Measurements from ENCODE around the gene DNM3. TPM values are rescaled to one million over a fixed set of nuclear protein-coding genes. Genes with fewer than 3 reads are reported as not detected.

Gene DNM3
- 7.4 and 8.5 TPM in 2 replicates for total RNA-seq (2021; fragmentation: NEBNext Ultra II Directional; extraction: Animal tissue kit (Norgen Biotek cat#: 25700))
- polyA plus RNA-seq (2011; rRNA removed) = 2.0 and 2.3 TPM in 2 replicates
- polyA plus RNA-seq (2011; cell fraction: cytosol; rRNA removed) = 2.5 TPM
- polyA plus RNA-seq (2011; cell fraction: nucleus; rRNA removed) = 3.8 TPM
- 1.6 to 5.1 TPM (median 3.4 TPM) in 4 replicates for polyA plus RNA-seq (2012, experiment 1 of 2)
- 0.45 TPM for polyA plus RNA-seq (2012, experiment 2 of 2)
- 4.6 TPM for polyA plus RNA-seq (2013, experiment 1 of 2)
- 5.9 TPM for polyA plus RNA-seq (2013, experiment 2 of 2)
- polyA minus RNA-seq (2011; rRNA and poly(A)+ RNA removed) = 5.9 and 8.5 TPM in 2 replicates
- polyA minus RNA-seq (2011; cell fraction: cytosol; rRNA and poly(A)+ RNA removed) = 4.3 TPM
- polyA minus RNA-seq (2011; cell fraction: nucleus; rRNA and poly(A)+ RNA removed) = 20.8 TPM
- long read RNA-seq, experiment 1, partial matches to known transcripts = 0 of 2 reads
- long read RNA-seq, experiment 1, other reads (novel, unspliced or antisense) = 2 of 2 reads
- long read RNA-seq, experiment 2, partial matches to known transcripts = 2 of 6 reads
- long read RNA-seq, experiment 2, other reads (novel, unspliced or antisense) = 4 of 6 reads

DNA sequence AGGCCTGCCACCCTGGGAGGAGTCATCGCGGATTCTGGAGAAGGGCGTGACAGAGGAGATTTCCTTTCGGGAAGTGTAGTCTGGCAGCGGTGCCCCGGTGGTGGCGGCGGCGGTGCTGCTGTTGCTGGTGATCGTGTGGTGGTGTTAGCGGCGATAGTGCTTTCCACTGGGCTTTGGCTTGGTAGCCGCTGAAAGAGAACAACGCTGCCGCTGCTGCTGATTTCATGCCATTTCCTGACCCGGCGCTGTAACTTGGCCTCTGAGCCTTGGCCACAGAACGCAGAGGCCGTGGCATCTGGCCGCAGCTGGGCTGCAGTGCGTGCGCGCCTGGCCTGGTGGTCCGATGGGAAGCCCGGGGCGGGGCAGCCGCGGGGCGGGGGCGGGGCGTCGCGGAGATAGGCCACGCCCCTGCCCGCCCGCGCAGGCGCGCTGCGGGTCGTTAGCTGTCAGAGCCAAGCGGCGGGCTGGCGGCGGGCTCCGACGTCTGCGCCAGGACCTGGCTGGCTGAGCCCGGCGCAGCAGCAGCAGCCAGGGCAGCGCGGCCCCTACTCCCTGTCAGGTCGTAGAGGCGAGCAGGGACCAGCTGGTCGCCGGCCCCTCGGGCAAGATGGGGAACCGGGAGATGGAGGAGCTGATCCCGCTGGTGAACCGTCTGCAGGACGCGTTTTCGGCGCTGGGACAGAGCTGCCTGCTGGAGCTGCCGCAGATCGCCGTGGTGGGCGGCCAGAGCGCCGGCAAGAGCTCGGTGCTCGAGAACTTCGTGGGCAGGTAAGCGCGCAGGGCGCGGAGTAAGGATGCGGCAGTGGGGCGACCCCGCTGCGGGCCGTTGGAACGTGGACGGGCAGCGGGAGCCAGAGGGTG lies at the start of gene DNM3:
Gene DNM3, plus strand, starts transcription at position 449 of the 861 bp plus-strand sequence. Its CDS starts 159 bp downstream, at position 608.
- Histone ChIP-seq H3K23ac (ENCODE audit: insufficient read length) (no peak within 1 kb of the TSS), H2BK20ac (ENCODE audit: low read length) (no peak within 1 kb of the TSS), H2AFZ (ENCODE audit: low read length) (peak within 1 kb of the TSS; percentile 96), H3K18ac (ENCODE audit: extremely low read depth, low read length) (peak within 1 kb of the TSS; percentile 19; the same call in 1 of the 2 replicates), H3K9ac (replicated peaks in 1 of 4; ENCODE audit: extremely low read depth in 1 of 4, low read depth in 3 of 4, low read length in 3 of 4) (peak within 1 kb of the TSS in 3 of 4 experiments; percentile 14 to 62 (median 23); a peak in 4 of 7 replicates), H4K20me1 (replicated peaks in 1 of 2; ENCODE audit: control insufficient read depth in 1 of 2, insufficient read depth in 2 of 2, low read length in 2 of 2) (no peaks in the 10 kb centered on the region), H3K4me1 (replicated peaks in 1 of 4; ENCODE audit: control insufficient read depth in 3 of 4, insufficient read depth in 4 of 4, low read length in 3 of 4) (peaks cover 0 to 6% (median 2%) of the 10 kb centered on the region in 4 experiments; a peak in 1 of 7 replicates), H3K9me3 (ENCODE audit: insufficient read depth in 2 of 2, low read depth in 1 of 2, low read length in 1 of 2) (no peaks in the 10 kb centered on the region), H2BK15ac (ENCODE audit: low read length) (peak within 1 kb of the TSS; percentile 99; the same call in 1 of the 2 replicates), H4K91ac (replicated peaks; ENCODE audit: insufficient read length, low read length) (no peak within 1 kb of the TSS), H2BK5ac (ENCODE audit: low read depth, low read length) (peak within 1 kb of the TSS; percentile 77; the same call in 1 of the 2 replicates), H3K27ac (ENCODE audit: low read depth, low read length) (no peak within 1 kb of the TSS), H4K5ac (ENCODE audit: insufficient read length, low read depth, low read length) (no peak within 1 kb of the TSS), H3K23me2 (ENCODE audit: low read depth, low read length) (peaks cover 11% of the 10 kb centered on the region), H3K79me1 (ENCODE audit: low read depth, low read length) (no peaks in the 10 kb centered on the region; the same call in 1 of the 2 replicates), H4K8ac (ENCODE audit: extremely low read depth, insufficient read depth, low read length) (peak within 1 kb of the TSS; percentile 22), H3K79me2 (ENCODE audit: control insufficient read depth in 1 of 2, insufficient read depth in 2 of 2, low read length in 2 of 2) (no peaks in the 10 kb centered on the region), H3K4me3 (ENCODE audit: extremely low read depth in 1 of 4, insufficient read depth in 2 of 4, low read depth in 3 of 4, low read length in 4 of 4) (peak within 1 kb of the TSS; percentile 74 to 93 (median 88)), H3K4ac (replicated peaks; ENCODE audit: insufficient read length, low read depth, low read length) (no peak within 1 kb of the TSS), H3K36me3 (ENCODE audit: control insufficient read depth in 2 of 4, insufficient read depth in 4 of 4, low read length in 3 of 4) (no peaks in the 10 kb centered on the region), H3K14ac (ENCODE audit: insufficient read length) (no peak within 1 kb of the TSS), H2AK5ac (ENCODE audit: low read depth, low read length) (no peak within 1 kb of the TSS), H2BK12ac (ENCODE audit: low read depth, low read length) (0 out of 2 replicates have a peak within 1 kb of the TSS, but pooled peaks have one; percentile 21), H3K27me3 (replicated peaks in 1 of 4; ENCODE audit: control insufficient read depth in 3 of 4, extremely low read depth in 1 of 4, insufficient read depth in 3 of 4, low read length in 3 of 4) (peaks cover 0 to 4% (median 1%) of the 10 kb centered on the region in 4 experiments; a peak in 3 of 7 replicates), H2BK120ac (replicated peaks; ENCODE audit: low read depth, low read length) (no peak within 1 kb of the TSS), H3K4me2 (ENCODE audit: insufficient read depth in 1 of 2, low read depth in 2 of 2, low read length in 2 of 2) (peak within 1 kb of the TSS; percentile 91 to 98), H3K56ac (replicated peaks; ENCODE audit: insufficient read length, low read depth, low read length) (no peak within 1 kb of the TSS)
- no peak for FAIRE-seq
- CTCF ChIA-PET (ENCODE audit: partially characterized antibody) = interaction anchor here (0.7 to 5.0 kb wide), 12 partner anchors 12 to 448 kb away, joined by 3 to 22 read pairs (median 4); no protein-coding TSS in a partner anchor
- 2% methylated on average over 49 of the region's 85 CpGs; no CpG with 5 or more reads in 1 of the 2 experiments for WGBS, 2 experiments (ENCODE audit: extremely low coverage in 1 of 2, insufficient coverage in 1 of 2, insufficient read length in 1 of 2, insufficient replicate concordance in 2 of 2, low coverage in 1 of 2, low lambda C conversion rate in 2 of 2, missing lambda C conversion rate in 1 of 2)
- DNase-seq (ENCODE audit: low read depth in 1 of 2, low spot score in 2 of 2) = peak; percentile 57 to 93
- POLR2A ChIA-PET (ENCODE audit: partially characterized antibody) = no interaction called here
- peak; percentile 73 for TF ChIP-seq KDM4A (IDR thresholded peaks at IDR 0.05; ENCODE audit: low read depth, low read length, severe bottlenecking)
- TF ChIP-seq KDM1A (IDR thresholded peaks at IDR 0.05; ENCODE audit: borderline replicate concordance, low read length) = no peak
- TF ChIP-seq JUND (IDR thresholded peaks at IDR 0.05; ENCODE audit: low read length) = no peak
- TF ChIP-seq CEBPB (IDR thresholded peaks at IDR 0.05; ENCODE audit: low read depth, low read length) = no peak
- TF ChIP-seq SUZ12 (IDR thresholded peaks at IDR 0.05; ENCODE audit: low read length) = no peak
- no peak for TF ChIP-seq TEAD4 (IDR thresholded peaks at IDR 0.05; ENCODE audit: low read depth, low read length)
- TF ChIP-seq, protein P1, sequence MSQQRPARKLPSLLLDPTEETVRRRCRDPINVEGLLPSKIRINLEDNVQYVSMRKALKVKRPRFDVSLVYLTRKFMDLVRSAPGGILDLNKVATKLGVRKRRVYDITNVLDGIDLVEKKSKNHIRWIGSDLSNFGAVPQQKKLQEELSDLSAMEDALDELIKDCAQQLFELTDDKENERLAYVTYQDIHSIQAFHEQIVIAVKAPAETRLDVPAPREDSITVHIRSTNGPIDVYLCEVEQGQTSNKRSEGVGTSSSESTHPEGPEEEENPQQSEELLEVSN (IDR thresholded peaks at IDR 0.05) = 0 out of 2 replicates have a peak, but pooled peaks have one; percentile 14
- no peak for TF ChIP-seq TCF12 (IDR thresholded peaks at IDR 0.05; ENCODE audit: low read depth, low read length)

All from H1 (cell line).